NCI-H2081 (cell line): ENCODE measurements around the gene F13A1.

Experiments
- DNase-seq, 2 experiments: peaks; one replicate each; lab custom pipeline; 2025; lab: John Stamatoyannopoulos, UW

The F13A1 gene

DNA sequence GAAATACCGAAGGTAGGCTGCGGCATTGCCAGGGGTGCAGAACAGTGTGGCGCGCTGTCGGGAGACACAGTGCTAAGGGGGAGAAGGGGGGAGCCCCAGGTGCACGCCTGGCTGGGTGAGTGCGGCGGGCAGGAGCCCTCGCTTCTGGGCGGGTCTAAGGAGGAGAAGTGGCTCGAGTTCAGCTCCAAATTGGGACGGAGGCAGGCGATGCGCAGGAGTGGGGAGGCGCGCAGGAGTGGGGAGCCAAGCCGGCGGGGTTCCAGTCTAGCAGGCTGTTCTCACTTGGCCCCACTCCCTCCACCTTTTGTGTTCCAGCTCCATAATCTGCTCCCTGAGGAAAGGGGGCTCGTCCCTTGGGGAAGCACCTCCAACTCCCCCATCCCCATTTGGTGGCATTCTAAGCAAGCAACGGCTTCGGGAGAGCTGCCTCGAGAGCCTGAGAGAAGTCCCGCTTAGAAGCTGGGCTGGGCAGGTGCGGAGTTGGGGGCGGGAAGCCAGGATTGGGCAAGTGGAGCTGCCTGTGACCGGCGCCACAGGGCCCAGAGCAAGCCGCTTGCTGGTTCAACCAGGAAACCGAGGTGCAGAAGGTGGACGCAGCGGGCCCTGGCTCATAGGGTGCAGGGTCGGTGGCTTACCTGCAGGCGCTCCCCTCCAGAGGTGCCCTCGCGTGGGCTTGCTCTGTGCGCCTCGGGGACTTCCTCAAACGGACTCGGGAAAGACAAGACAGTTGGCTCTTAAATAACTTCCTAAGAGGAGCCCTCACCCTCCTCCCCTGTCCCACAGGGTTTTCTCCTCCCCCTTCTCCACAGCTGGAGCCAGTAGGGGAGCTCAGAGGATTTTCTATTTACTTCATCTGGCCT is at the start of gene F13A1:
F13A1 (minus strand) TSS at position 711 of the 860 bp plus-strand sequence. CDS start 1,998 bp downstream, outside the sequence.
- DNase-seq = no peak

DNA sequence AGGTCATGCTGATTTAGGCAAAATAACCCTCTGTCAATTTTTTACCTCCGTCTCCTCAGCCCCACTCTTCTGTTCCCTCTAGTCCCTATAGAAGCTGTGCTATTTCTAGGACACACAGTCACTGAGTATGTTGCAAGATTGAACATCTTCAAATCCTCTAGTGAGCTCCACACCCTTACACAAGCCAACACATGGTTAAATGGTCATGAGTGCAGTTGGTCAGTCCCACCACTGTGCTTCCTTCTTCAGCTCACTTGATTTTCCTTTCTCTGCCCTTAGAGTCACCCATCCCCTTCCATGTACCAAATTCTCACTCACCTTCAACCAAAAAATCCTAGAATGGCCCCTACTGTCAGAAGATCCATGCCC is 48.2 kb upstream of the F13A1 start:
- DNase-seq = no peak

DNA sequence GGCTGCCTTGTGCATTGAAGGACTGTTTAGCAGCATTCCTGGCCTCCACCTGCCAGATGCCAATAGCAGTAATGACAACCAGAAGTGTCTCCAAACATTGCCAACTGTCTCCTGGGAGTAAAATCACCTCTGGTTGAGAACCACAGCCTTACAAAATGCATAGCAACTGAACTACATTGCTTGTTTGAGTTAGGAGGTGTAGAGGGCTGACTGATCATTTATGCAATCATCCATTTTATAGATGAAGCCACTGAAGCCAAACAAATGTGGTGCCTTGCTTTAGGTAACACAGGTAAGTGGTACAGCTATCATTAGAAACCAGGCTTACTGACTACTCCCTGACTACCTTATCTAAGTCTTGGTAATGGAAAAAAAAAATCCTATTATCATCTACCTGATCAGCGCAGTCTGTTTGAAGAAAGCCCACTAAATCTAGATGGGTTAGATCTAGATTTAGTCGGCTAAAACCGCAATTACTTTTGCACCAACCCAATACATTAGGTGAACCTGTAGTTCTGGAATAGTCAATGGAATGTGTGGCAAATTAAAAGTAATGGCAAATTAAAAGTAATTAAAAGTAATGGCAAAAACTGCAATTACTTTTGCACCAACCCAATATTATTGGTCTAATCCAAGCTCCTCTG is 47.7 kb upstream of the F13A1 start:
- DNase-seq = no peak

DNA sequence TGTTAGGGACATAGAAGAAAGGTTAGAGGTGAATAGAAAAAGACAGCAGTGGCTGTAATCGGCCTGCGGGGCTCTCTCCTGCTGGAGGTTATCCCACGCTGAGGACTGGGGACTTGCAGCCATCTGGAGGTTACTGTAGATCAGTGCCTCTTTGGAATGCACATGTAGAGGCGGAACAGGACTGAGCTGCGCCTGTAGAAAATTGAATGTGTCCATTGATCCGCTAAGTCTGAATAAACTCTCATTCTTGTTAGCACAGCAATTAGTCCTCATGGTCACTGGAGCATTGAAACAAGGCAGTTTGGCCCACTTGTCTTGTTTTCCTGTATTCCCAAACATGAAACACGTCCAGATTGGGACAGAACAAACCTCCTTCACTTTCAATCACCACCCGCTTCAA is 46.3 kb upstream of the F13A1 start:
- DNase-seq = peak in 1 of 2 experiments; percentile 7

- DNase-seq = no peak
These were observed 44.8 kb upstream of the F13A1 start for GRCh38 chr6:6365242-6365641.

DNA sequence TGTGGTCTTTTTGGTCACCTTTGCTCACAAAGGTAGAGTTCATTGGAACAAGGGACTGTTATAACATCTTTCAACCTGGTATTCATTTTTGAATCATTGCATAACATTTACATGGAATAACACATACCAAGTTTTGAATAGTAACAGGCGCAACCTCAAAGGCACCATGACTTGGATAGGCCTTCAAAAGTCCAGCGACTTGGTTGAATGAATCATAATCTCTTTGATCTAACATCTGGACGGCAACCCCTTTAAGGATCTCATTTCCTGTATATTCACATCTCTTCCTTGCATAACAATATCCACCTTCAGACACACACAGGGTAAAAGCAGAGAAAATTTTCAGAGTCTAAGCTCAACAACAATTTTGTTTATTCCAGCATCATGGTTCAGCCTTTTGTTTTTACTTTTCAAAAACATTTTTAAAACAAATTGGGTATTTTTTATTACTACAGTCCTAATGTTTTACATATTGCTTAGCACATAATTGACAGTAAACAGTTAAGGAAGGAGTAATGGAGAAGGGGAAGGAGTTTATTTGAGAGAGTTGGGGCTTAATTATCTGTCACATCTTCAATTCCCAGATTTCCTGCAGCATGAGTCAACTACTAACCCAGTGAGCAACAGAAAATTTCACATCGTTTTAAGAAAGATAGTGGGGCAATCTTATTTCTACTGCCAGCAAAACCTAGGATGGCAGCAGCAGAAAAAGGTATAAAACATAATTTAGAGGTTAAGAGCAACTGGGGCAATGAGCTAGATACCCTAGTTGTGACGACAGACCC is 41.8 kb upstream of the F13A1 start:
- DNase-seq = no peak

GRCh38 chr6:6357530-6357929 is 37.1 kb upstream of the F13A1 start:
- no peak for DNase-seq

GRCh38 chr6:6357032-6357431 is 36.6 kb upstream of the F13A1 start:
- no peak for DNase-seq

DNA sequence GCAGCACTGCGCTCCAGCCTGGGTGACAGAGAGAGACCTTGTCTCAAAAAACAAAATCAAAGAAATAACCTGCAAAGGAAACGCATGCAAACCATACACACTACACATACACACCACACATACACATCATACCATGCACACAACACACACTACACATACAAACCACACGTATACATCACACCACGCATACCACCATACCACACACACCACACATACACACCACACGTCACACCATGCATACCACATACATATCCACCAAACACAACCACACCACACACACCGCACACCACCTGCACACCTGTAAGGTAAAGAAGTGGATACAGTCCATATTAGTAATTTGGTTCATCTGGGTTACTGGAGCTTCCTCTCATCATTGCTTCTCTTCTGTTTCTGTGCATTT is 32.3 kb upstream of the F13A1 start:
- DNase-seq = no peak

DNA sequence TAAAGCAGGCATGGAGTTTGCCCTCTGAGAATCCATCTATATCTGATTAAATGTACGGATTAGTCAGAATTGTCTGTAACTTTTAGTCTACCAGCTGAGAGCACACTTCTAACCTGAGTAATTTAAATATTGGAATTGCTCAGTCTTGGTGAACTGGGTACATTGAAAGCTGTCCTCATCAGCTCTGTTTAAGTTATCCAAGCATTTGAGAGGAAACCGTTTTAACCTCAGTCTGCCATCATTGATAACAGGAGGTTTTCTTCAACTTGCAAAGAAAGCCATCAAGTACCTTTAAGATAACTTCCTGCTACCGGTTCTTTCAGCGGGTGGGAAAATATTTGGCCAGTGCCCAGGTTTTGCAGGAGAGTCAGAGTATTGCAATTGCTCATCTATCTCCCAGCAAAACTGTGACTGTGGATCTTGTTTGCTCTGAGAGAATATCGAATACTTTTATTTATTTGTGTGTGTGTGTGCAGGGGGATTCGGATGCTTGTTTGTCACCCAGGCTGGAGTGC is 31.1 kb upstream of the F13A1 start:
- no peak for DNase-seq

DNA sequence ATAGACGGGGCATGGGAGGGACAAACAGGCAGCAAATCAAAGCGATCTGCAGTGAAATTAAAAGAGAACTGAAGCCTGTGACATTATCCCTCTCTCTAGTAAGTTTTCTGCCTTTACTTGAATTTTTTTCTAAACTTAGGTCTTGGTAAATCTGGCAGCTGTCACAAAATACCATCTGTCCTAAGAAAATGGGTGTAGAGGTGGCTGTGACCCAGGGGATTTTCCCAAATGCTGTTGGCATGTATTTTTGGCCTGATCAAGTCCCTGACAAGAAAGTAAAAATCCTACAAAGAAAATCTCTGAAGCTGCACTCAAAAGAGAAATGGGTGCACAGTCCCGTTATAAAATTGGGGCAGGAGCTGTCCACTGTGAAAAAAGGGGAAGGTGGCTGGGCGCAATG is 30.2 kb upstream of the F13A1 start:
- DNase-seq = no peak

DNA sequence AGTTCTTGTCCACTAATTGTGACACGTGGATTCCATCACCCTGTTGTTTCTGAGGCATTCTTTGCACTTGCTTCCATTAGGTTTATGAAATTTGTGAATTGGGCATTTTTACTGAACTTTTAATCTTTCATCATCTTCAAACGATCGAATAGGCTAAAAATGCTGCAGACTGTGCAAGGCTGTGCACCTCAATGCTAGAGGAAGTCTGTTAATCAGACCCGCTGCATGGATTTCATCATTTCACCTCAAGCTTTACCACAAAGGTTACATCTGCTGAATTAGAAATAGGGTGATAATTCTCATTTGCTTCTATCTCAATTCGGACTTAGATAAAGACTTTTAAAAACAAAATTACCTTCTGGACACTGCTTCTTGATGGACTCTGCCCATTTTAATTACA is 27.8 kb upstream of the F13A1 start:
- no peak for DNase-seq

GRCh38 chr6:6346427-6347023 is 26.1 kb upstream of the F13A1 start:
- DNase-seq = no peak

DNA sequence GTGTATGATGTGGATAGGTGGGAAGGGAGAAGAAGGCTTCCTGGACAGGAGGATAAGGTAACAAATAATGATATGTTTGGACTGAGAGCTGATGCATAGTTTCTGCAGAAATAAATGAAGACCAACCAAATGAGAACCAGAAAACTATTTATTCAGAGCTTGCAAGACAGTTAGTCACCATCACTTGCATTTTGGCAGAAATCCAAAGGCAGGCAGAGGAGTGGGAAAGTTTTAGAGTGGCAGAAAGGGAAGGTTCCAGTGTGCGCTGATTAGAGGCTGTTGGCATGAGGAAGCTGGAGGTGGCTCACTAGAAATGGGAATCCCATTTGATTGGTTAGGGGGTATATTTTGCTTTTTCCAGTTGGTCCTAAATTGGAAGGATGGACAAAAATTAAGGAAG is 13.0 kb upstream of the F13A1 start:
- no peak for DNase-seq

GRCh38 chr6:6332811-6333244 is 12.4 kb upstream of the F13A1 start:
- DNase-seq = no peak

DNA sequence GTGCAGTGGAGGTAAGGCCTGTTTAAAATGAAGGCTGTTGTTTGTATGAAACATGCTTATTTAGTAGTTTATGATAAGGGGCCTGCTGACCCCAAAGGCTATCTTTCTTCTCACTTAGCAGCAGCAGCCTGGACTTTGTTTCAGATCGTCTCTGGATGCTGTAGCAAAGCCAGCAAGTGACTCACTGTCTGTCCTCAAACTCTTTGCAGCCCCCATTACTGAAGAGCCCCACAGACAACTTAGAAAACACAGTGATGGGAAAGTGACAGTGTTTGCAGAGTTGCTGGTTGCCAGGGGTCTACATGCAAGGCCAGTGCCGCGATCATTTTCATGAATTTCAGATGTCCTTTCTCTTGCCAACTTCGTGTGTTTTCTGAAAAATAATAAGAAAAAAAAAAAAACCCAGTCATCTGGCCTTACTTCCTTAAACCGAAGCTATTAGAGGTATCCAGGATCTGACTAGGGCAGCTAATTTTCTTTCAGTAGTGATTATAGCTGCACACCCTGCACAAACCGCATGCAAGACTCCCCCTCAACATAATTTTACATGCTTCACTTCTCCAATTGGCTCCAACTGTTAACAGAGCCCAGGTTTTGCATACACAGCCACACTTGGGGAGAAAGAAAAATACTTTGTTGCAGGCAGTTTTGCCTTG is 11.6 kb upstream of the F13A1 start:
- no peak for DNase-seq

- DNase-seq = no peak
These were observed 10.9 kb upstream of the F13A1 start for GRCh38 chr6:6331393-6331792.

GRCh38 chr6:6330407-6330806 is 9.9 kb upstream of the F13A1 start:
- DNase-seq = no peak

- DNase-seq = no peak
These were observed 8.0 kb upstream of the F13A1 start for GRCh38 chr6:6328451-6328850.

GRCh38 chr6:6323352-6323751 is 2.9 kb upstream of the F13A1 start:
- no peak for DNase-seq

- DNase-seq = no peak
These were observed 439 bp upstream of the F13A1 start for GRCh38 chr6:6320901-6321300.
